ENCODE measurements around the gene OR51B5.
"Not testable (repeated sequence)": the region's sequence is repeated elsewhere in the genome, so short reads cannot be mapped to it uniquely, and the experiment has no call there.

OR51B5 gene

DNA sequence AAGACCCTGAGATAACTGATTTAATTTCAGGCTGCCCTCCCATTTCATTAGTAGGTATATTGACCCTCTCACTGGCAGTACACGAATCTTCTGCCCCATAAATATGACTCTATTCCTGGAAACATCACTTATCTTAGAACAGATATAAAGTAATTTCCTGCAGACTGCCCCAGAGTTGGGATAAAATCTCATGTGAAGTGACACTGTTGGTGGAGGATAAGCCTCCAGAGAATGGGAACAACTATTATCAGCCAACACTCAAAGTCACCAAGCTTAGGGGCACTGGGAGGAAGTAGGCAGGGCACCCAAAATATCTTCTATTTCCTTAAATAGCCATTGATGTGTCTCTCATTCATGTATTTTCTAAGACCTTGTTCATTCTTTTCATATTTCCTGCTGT, 8.2 kb downstream of the OR51B5 start:
- peak; percentile 63 for DNase-seq

DNA sequence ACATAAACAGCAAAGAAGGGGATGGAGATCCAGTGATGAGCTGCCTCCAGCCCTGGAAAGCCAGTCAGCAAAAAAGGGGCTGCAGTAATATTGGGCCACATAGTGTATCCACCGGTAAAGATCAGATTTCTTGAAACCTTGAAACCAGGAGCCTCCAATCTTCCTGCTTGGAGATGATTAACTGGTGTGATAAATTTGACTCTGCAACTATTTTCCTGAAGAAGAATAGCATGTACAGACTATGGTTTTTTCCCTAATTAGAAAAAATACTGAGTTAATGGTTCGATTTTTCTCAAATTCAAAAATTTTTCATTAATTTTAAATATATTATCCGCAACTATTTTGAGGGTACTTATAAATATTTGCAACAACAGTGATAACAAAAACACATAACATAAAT, 19.1 kb downstream of the OR51B5 start, which contains the start of gene OR51B2:
OR51B2 (minus strand) TSS at position 101 of the 400 bp plus-strand sequence; CDS start at position 101, 0 bp downstream.
- no peak for DNase-seq

DNA sequence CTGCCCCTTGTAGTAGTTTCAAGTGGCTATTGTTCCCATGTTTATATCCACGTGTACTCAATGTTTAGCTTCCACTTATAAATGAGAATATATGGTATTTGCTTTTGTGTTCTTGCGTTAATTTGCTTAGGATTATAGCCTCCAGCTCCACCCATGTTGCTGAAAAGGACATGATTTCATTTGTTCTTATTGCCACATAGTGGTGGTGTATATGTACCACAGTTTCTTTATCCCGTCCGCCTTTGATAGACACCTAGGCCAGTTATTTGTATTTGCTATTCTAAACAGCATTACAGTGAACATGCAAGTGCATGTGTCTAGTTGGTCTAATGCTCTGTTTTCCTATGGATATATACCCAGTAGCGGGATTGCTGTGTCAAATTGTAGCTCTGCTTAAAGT, 26.0 kb downstream of the OR51B5 start:
- DNase-seq = peak; percentile 42

DNA sequence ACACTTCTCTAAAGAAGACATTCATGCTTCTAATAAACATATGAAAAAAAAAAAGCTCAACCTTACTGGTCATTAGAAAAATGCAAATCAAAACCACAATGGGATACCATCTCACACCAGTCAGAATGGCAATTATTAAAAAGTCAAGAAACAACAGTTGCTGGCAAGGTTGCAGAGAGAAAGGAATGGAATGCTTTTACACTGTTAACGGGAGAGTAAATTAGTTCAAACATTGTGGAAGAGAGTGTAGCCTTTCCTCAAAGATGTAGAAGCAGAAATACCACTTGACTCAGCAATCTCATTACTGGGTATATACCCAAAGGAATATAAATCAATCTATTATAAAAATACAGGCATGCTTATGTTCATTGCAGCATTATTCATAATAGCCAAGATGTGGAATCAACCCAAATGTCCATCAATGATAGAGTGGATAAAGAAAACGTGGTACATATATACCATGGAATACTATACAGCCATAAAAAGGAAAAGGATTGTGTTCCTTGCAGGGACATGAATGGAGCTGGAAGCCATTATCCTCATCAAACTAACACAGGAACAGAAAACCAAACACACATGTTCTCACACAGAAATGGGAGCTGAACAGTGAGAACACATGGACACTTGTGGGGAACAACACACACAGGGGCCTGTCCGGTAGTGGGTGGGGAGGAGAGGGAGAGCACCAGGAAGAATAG, 29.8 kb downstream of the OR51B5 start:
- DNase-seq = not testable (repeated sequence)

DNA sequence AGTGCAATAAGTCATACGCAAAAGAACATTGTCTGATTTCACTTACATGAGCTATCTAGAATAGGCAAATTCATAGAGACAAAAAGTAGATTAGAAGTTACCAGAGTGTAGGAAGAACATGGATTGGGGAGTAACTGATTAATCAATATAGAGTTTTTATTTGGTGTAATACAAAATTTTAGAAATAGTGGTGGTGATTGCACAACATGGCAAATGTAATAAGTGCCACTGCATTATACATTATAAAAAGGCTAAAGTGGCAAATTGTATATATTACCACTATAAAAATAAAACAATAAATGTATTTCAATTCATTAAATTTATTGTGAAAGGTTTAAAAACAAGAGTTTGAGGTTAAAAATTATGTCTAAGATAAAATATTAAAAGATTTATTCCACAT, 32.9 kb downstream of the OR51B5 start:
- DNase-seq = no peak

DNA sequence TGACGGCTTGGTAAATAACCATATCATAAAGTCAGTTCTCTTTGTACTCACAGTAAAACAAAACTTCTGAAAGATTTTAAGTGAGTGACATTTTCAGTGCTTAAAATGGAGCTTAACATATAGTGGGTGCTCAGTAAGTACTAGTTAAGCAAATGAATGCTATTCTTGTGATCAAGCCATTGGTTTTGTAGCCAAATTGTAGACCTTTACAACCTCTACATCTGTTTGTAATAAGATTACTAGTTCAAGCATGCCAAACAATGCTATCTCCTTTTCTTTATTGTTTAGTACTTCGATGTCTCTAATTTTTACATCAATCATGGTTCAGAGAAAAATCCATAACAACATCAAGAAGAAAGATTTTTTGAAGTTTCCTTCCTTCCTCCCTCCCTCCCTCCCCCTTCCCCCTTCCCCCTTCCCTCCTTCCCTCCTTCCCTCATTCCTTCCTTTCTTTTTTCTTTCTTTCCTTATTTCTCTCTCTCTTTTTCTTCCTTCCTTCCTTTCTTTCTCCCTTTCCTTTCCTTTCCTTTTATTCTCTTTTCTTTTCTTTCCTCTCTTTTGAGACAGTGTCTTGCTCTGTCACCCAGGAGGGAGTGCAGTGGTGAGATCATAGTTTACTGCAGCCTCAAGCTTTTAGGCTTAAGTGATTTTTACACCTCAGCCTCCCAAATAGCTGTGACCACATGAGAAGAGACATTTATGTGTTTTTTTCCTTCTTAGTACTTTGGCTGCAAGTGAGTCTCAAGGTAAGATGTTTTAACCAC, 35.9 kb downstream of the OR51B5 start:
- no peak for DNase-seq

DNA sequence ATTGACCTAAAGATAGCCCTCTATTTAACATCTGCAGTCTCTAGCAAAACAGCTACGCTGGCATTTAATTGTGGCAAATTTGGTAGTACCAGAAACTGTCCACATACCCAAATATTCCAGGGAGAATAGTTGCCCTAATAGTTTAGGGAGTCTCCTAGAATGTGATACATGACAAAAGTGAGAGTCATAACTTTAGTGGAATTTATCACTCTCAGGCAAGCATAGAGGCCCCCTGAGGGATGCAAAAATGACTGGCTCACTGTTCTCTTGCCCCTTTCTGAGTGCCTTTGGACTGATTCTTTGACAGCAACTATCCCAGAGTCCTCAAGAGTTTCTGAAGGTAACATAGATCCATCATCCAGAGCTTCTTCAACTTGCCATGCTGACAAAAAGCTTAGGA, 39.3 kb downstream of the OR51B5 start:
- no peak for DNase-seq

DNA sequence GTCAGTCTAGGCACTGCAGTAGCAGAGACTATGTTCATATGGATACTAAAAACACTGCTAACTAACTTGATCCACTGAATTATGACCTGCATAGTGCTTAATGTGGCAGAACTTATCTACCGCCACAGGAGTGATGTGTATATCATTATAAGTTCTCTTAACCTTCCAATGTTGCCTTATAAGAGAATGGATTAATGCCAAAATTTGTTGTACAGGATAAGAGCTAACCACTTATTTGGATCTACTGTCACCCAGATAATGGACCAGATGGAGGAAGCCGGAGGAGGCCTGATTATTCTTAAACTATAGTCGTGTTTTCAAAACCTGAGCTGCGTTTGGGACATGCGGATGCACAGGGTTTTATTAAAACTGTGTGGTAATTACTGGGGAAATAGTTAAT, 39.7 kb downstream of the OR51B5 start:
- peak; percentile 96 for DNase-seq

DNA sequence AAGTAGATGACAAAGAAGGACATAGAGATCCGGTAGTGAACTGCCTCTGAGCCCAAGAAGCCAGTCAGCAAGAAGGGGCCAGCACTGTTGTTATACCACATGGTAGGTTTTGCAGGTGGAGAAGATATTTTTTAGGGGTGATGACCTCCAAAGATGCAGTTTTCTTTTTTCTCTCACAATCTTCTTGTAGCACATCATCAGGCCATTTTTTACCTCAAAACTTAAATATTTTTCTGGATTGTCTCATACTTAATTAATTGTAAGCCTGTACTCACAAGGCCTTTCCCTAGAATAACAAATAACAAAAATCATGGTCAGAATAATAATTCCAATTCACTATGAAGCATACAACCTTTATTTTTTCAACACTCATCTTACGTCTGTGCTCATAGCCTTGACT, 41.5 kb downstream of the OR51B5 start, which contains the start of gene OR51B4:
OR51B4 (minus strand) TSS at position 101 of the 400 bp plus-strand sequence; CDS start at position 101, 0 bp downstream.
- DNase-seq = no peak

DNA sequence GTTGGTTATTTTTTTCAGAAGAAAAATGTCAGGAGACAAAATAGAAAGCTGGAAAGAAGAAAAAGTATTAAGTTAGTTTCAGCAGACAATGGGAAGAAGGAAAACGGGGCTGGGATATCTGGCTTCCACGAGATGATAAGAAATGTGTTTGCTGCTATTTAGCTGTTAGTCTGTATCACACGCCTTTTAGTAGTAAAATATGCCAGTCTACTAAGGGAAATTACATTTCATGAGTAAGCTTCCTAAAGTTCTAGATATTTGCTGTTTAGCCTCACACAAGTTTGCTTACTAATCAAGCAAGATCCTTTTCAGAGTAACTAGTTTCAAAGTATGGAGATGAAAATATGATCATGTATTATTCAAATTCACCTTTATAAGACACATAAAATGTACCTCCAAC, 43.1 kb downstream of the OR51B5 start:
- peak; percentile 25 for DNase-seq

DNA sequence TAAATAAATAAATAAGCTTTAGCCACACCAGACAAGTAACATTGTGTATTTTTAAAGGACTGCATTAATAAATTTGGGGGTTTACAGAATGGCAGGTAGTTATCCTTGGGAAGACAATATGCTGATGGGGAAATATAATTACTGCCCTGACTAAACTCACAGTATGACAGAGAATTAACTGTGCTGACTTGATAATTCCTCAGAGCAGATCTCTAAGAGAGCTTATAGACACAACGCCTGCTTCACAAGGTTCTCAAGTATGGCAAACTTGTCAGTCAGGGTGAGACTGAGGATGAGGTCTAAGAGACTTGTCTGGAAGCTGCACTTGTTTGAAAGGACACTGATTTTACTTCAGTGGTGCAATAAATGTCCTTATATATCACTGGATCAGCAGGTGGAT, 44.9 kb downstream of the OR51B5 start:
- DNase-seq = no peak

DNA sequence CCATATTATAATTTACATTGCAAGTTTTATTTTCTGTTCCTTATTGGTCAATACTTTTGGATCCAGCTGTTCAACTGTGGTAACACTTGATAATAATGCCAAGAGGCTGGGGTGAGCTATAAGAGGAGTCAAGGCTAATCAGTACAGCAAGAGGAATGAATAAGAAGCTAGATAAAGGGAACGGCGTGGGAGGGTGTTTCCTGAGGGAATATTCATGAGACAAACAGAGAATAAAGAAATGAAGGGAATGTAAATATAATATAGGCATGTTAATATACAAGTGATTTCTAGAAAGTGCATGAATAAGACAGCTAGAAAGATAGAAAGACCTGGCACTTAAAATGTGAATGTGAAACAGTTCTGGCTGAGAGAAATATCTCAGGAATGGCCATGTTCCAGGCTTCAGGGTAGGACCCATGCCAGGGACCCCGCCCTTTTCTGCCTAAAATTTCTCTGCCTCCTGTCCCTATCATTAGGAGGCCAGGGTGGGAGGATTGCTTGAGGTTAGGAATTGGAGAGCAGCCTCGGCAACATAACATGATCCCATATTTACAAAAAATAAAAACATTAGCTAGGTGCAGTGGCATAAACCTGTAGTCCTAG, 45.5 kb downstream of the OR51B5 start:
- DNase-seq = peak; percentile 74

DNA sequence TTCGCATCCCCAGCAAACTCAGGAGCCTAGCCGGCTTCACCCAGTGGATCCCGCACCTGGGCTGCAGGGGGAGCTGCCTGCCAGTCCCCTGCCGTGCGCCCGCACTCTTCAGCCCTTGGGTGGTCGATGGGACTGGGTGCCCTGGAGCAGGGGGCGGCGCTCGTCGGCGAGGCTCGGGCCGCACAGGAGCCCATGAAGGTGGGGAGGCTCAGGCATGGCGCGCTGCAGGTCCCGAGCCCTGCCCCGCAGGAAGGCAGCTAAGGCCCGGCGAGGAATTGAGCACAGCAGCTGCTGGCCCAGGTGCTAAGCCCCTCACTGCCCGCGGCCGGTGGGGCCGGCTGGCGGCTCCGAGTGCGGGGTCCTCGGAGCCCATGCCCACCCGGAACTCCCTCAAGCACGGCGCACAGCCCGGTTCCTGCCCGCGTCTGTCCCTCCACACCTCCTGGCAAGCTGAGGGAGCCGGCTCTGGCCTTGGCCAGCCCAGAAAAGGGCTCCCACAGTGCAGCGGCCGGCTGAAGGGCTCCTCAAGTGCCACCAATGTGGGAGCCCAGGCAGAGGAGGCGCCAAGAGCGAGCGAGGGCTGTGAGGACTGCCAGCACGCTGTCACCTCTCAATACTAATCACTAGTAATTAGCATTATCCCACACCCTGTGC, 48.9 kb downstream of the OR51B5 start:
- DNase-seq = not testable (repeated sequence)

DNA sequence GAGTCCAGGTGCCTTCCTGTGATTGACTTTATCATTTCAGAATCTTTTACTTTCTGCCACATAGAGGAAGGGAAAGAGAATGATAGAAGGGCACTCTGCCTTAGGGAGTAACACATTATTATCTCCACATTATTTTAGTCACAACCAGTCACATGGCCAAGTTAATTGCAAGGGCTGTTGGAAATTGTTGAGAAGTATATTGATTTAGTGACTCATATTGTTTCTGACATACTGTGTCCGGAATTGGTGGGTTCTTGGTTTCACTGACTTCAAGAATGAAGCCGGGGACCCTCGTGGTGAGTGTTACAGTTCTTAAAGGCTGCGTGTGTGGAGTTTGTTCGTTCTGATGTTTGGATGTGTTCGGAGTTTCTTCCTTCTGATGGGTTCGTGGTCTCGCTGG, 50.3 kb downstream of the OR51B5 start:
- no peak for DNase-seq
